Tibial nerve (tissue), 3 donors: ENCODE measurements around the gene SIMC1.
"Not testable (repeated sequence)": the region's sequence is repeated elsewhere in the genome, so short reads cannot be mapped to it uniquely, and the experiment has no call there.

Source experiments
- POLR2A ChIP-seq, 2 donors: fragments of 450-650 bp; IDR thresholded peaks; one replicate each; pipeline ENCODE4 v1.6.1; 2017; ENCODE audit warnings: antibody characterized with exemption in 2 of 2, mild to moderate bottlenecking in 2 of 2, moderate library complexity in 2 of 2
- TF ChIP-seq, protein P1 (sequence below), 5 experiments: fragments of 200-600 bp in 3 of 5; fragments of 450-650 bp in 2 of 5; sonication (generic) in 3 of 5; IDR thresholded peaks; one replicate each; pipeline ENCODE4 v1.5.1; 2016 to 2019; ENCODE audit warnings: antibody characterized with exemption in 5 of 5, mild to moderate bottlenecking in 3 of 5, moderate library complexity in 2 of 5

GRCh38 chr5:176244318-176244717, 6.1 kb downstream of the SIMC1 start:
- TF ChIP-seq POLR2A (IDR thresholded peaks at IDR 0.05) = not testable (repeated sequence)
- TF ChIP-seq, protein P1, sequence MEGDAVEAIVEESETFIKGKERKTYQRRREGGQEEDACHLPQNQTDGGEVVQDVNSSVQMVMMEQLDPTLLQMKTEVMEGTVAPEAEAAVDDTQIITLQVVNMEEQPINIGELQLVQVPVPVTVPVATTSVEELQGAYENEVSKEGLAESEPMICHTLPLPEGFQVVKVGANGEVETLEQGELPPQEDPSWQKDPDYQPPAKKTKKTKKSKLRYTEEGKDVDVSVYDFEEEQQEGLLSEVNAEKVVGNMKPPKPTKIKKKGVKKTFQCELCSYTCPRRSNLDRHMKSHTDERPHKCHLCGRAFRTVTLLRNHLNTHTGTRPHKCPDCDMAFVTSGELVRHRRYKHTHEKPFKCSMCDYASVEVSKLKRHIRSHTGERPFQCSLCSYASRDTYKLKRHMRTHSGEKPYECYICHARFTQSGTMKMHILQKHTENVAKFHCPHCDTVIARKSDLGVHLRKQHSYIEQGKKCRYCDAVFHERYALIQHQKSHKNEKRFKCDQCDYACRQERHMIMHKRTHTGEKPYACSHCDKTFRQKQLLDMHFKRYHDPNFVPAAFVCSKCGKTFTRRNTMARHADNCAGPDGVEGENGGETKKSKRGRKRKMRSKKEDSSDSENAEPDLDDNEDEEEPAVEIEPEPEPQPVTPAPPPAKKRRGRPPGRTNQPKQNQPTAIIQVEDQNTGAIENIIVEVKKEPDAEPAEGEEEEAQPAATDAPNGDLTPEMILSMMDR (IDR thresholded peaks at IDR 0.05) = not testable (repeated sequence)
